NCI-H128 (cell line): ENCODE measurements around the gene CTNNA2.

ENCODE experiments used
- DNase-seq: peaks from one replicate; lab custom pipeline; 2025; ENCODE audit not compliant: unreplicated experiment; lab: John Stamatoyannopoulos, UW

CTNNA2 gene

GRCh38 chr2:80624062-80624461, 1111.2 kb downstream of the CTNNA2 start:
- DNase-seq: no peak

GRCh38 chr2:80634590-80634989, 1121.7 kb downstream of the CTNNA2 start:
- no peak for DNase-seq

- no peak for DNase-seq
Observed at GRCh38 chr2:80638783-80639182, 1125.9 kb downstream of the CTNNA2 start.

- DNase-seq: no peak
Observed at GRCh38 chr2:80642465-80642864, 1129.6 kb downstream of the CTNNA2 start.

GRCh38 chr2:80643598-80643997, 1130.7 kb downstream of the CTNNA2 start:
- DNase-seq: no peak

GRCh38 chr2:80651435-80651834, 1138.6 kb downstream of the CTNNA2 start:
- DNase-seq: no peak

- no peak for DNase-seq
Observed at GRCh38 chr2:80655265-80655664, 1142.4 kb downstream of the CTNNA2 start.

- no peak for DNase-seq
Observed at GRCh38 chr2:80670763-80671162, 1157.9 kb downstream of the CTNNA2 start.

GRCh38 chr2:80687524-80687923, 1174.7 kb downstream of the CTNNA2 start:
- no peak for DNase-seq

GRCh38 chr2:80689106-80689505, 1176.3 kb downstream of the CTNNA2 start:
- no peak for DNase-seq
